IMR-90 (cell line): ENCODE results near the gene KDM8. TPM values are rescaled to one million over a fixed set of nuclear protein-coding genes. Genes with fewer than 3 reads are reported as not detected.

Source experiments
- ATAC-seq: fragments of 200-7000 bp; cut with Tn5 transposase; 2 replicates; pipeline ENCODE4 v1.9.1; 2020; ENCODE audit warnings: low read depth, mild to moderate bottlenecking, moderate library complexity
- BruUV-seq: library from RNA; stranded (reverse); fragments of 400-500 nt; replicated peaks from 2 replicates; lab custom pipeline; 2021; lab: Mats Ljungman, UMichigan
- CTCF ChIA-PET: fragments of 300-600 bp; formaldehyde crosslinking; extraction: SDS; loops from one replicate; lab custom pipeline; 2021; ENCODE audit warnings: antibody characterized with exemption; lab: Yijun Ruan, JAX
- POLR2A ChIA-PET: fragments of 300-600 bp; sonication (Branson Sonifier 250); formaldehyde crosslinking; loops from one replicate; lab custom pipeline; 2022; ENCODE audit warnings: antibody characterized with exemption; ENCODE audit not compliant: unreplicated experiment; lab: Charles Lee
- DNase-seq: peaks from one replicate; pipeline ENCODE4 v3.0.0; 2013
- H2AFZ ChIP-seq: replicated peaks from 2 replicates; pipeline ENCODE3; 2013; ENCODE audit warnings: low read length, mild to moderate bottlenecking; ENCODE audit not compliant: poor library complexity
- H2AK5ac ChIP-seq: 2 replicates; pipeline ENCODE4 v1.6.1; 2013; ENCODE audit warnings: low read depth, low read length, inconsistent platforms
- H2AK9ac ChIP-seq: replicated peaks from 2 replicates; pipeline ENCODE3; 2013; ENCODE audit warnings: mild to moderate bottlenecking, low read depth, low read length, moderate library complexity; ENCODE audit not compliant: poor library complexity
- H2BK120ac ChIP-seq: 2 replicates; pipeline ENCODE4 v1.6.1; 2013; ENCODE audit warnings: low read depth, low read length, inconsistent platforms
- H2BK15ac ChIP-seq: 3 replicates; pipeline ENCODE4 v1.6.1; 2013; ENCODE audit warnings: low read depth, low read length, inconsistent platforms
- H2BK20ac ChIP-seq: 2 replicates; pipeline ENCODE4 v1.6.1; 2013; ENCODE audit warnings: low read depth, mild to moderate bottlenecking, inconsistent platforms, low read length, moderate library complexity
- H2BK5ac ChIP-seq: 2 replicates; pipeline ENCODE4 v1.6.1; 2013; ENCODE audit warnings: mild to moderate bottlenecking, low read depth, low read length, inconsistent platforms; ENCODE audit not compliant: poor library complexity, severe bottlenecking
- H3K14ac ChIP-seq: replicated peaks from 2 replicates; pipeline ENCODE4 v1.6.1; 2013; ENCODE audit warnings: low read depth, low read length, inconsistent platforms
- H3K18ac ChIP-seq: 2 replicates; pipeline ENCODE4 v1.6.1; 2013; ENCODE audit warnings: low read depth, low read length, control low read depth
- H3K23ac ChIP-seq: 2 replicates; pipeline ENCODE4 v1.6.1; 2013; ENCODE audit warnings: low read depth, low read length, inconsistent platforms
- H3K27ac ChIP-seq: 2 replicates; pipeline ENCODE4 v1.5.1; 2013; ENCODE audit warnings: mild to moderate bottlenecking, control low read depth, low read length; ENCODE audit not compliant: insufficient read depth
- H3K27me3 ChIP-seq: 2 replicates; pipeline ENCODE4 v1.6.1; 2013; ENCODE audit warnings: low read length; ENCODE audit not compliant: control insufficient read depth, insufficient read depth
- H3K36me3 ChIP-seq: 2 replicates; pipeline ENCODE4 v1.6.1; 2013; ENCODE audit warnings: low read length, mixed read lengths; ENCODE audit not compliant: control insufficient read depth, insufficient read depth
- H3K4ac ChIP-seq: 2 replicates; pipeline ENCODE4 v1.6.1; 2013; ENCODE audit warnings: low read depth, low read length, inconsistent platforms
- H3K4me1 ChIP-seq: 2 replicates; pipeline ENCODE4 v1.6.1; 2013; ENCODE audit warnings: low read length, mixed read lengths; ENCODE audit not compliant: control insufficient read depth, insufficient read depth
- H3K4me2 ChIP-seq: 2 replicates; pipeline ENCODE4 v1.6.1; 2013; ENCODE audit warnings: low read depth, mild to moderate bottlenecking, control low read depth, low read length, moderate library complexity
- H3K4me3 ChIP-seq: 2 replicates; pipeline ENCODE4 v1.5.1; 2013; ENCODE audit warnings: low read depth, mild to moderate bottlenecking, control low read depth, low read length, moderate library complexity; ENCODE audit not compliant: insufficient read depth
- H3K56ac ChIP-seq: 2 replicates; pipeline ENCODE4 v1.6.1; 2013; ENCODE audit warnings: low read length, inconsistent platforms; ENCODE audit not compliant: insufficient read depth; ENCODE audit errors: extremely low read depth
- H3K79me1 ChIP-seq, 2 experiments: 2 replicates each; pipeline ENCODE4 v1.6.1; 2013; ENCODE audit warnings: low read length in 2 of 2, inconsistent platforms in 1 of 2, low read depth in 1 of 2
- H3K9ac ChIP-seq: 2 replicates; pipeline ENCODE4 v1.6.1; 2013; ENCODE audit warnings: low read depth, low read length, control low read depth
- H3K9me1 ChIP-seq: 2 replicates; pipeline ENCODE4 v1.6.1; 2013; ENCODE audit warnings: low read length, inconsistent platforms; ENCODE audit not compliant: insufficient read depth
- H3K9me3 ChIP-seq: 2 replicates; pipeline ENCODE4 v1.6.1; 2013; ENCODE audit warnings: low read length; ENCODE audit not compliant: control insufficient read depth, insufficient read depth
- H4K20me1 ChIP-seq: 2 replicates; pipeline ENCODE4 v1.6.1; 2013; ENCODE audit warnings: low read length, inconsistent platforms; ENCODE audit not compliant: insufficient read depth
- H4K5ac ChIP-seq: 2 replicates; pipeline ENCODE4 v1.6.1; 2013; ENCODE audit warnings: mild to moderate bottlenecking, low read depth, low read length, control low read depth
- H4K8ac ChIP-seq, 2 experiments: 2 replicates each; pipeline ENCODE4 v1.6.1; 2013; ENCODE audit warnings: low read depth in 2 of 2, low read length in 2 of 2, control low read depth in 1 of 2, inconsistent platforms in 1 of 2
- H4K91ac ChIP-seq: 2 replicates; pipeline ENCODE4 v1.6.1; 2013; ENCODE audit warnings: low read depth, low read length, inconsistent platforms; ENCODE audit not compliant: insufficient read depth
- BHLHE40 ChIP-seq: fragments of 150-350 bp; IDR thresholded peaks from 2 replicates; pipeline ENCODE4 v1.6.1; 2016; ENCODE audit warnings: mild to moderate bottlenecking, low read depth, low read length
- CEBPB ChIP-seq: IDR thresholded peaks from 2 replicates; pipeline ENCODE4 v1.6.1; 2012; ENCODE audit warnings: low read depth, low read length, improper control_type of control experiment
- FOS ChIP-seq: fragments of 150-350 bp; IDR thresholded peaks from 2 replicates; pipeline ENCODE4 v1.6.1; 2016; ENCODE audit warnings: low read depth, low read length
- MAFK ChIP-seq: IDR thresholded peaks from 2 replicates; pipeline ENCODE4 v1.6.1; 2012; ENCODE audit warnings: low read depth, low read length, improper control_type of control experiment
- MAZ ChIP-seq: IDR thresholded peaks from 2 replicates; pipeline ENCODE4 v1.6.1; 2012; ENCODE audit warnings: low read depth, mild to moderate bottlenecking, low read length, improper control_type of control experiment, moderate library complexity, borderline replicate concordance
- NFE2L2 ChIP-seq: fragments of 150-350 bp; IDR thresholded peaks from 2 replicates; pipeline ENCODE4 v1.6.1; 2016; ENCODE audit warnings: low read depth, mild to moderate bottlenecking, low read length
- RAD21 ChIP-seq: IDR thresholded peaks from 2 replicates; pipeline ENCODE4 v1.6.1; 2012; ENCODE audit warnings: low read length, improper control_type of control experiment
- WGBS, 2 experiments: methylation state at CpG; one replicate each; pipeline versions ENCODE4 v1.1.5 to v1.1.7; 2013; ENCODE audit warnings: missing lambda C conversion rate in 2 of 2; ENCODE audit not compliant: insufficient read length in 1 of 2; ENCODE audit errors: extremely low coverage in 2 of 2; 5-methylcytosine and 5-hydroxymethylcytosine counted together
- dilution Hi-C: fragments of 300-500 bp; cut with HindIII; formaldehyde crosslinking; loops from one replicate; pipeline ENCODE4 v1.14.3; 2018; ENCODE audit warnings: low sequenced_read_pairs; ENCODE audit not compliant: unreplicated experiment
- in situ Hi-C: fragments of 300-500 bp; cut with MboI; formaldehyde crosslinking; loops from 3 replicates; pipeline ENCODE4 v1.14.3; 2019; ENCODE audit warnings: low sequenced_read_pairs, inconsistent platforms, mixed read lengths
- intact Hi-C: fragments of 100-400 bp; cut with micrococcal nuclease; formaldehyde crosslinking; loops from 2 replicates; pipeline ENCODE4 v1.10.0; 2022
- polyA plus RNA-seq, 3 experiments: library from polyadenylated mRNA; depleted of rRNA; stranded (reverse); fragments of >200 nt; gene quantifications; 2 replicates each; pipeline ENCODE4 v1.2.3, GENCODE V29; 2012; ENCODE audit warnings: low replicate concordance in 1 of 3
- total RNA-seq: library from RNA; depleted of rRNA; stranded (reverse); fragments of >200 nt; gene quantifications from 2 replicates; pipeline ENCODE4 v1.2.3, GENCODE V29; 2012
- TF ChIP-seq, protein P1 (sequence below): conservative IDR thresholded peaks from 2 replicates; pipeline ENCODE4 v1.5.1; 2012; ENCODE audit warnings: mild to moderate bottlenecking, low read depth, low read length, improper control_type of control experiment

KDM8 gene
- total and polyA plus RNA-seq, 2 of the 4 experiments (the other 2 are of a cell fraction): 3.2 to 3.8 TPM

DNA sequence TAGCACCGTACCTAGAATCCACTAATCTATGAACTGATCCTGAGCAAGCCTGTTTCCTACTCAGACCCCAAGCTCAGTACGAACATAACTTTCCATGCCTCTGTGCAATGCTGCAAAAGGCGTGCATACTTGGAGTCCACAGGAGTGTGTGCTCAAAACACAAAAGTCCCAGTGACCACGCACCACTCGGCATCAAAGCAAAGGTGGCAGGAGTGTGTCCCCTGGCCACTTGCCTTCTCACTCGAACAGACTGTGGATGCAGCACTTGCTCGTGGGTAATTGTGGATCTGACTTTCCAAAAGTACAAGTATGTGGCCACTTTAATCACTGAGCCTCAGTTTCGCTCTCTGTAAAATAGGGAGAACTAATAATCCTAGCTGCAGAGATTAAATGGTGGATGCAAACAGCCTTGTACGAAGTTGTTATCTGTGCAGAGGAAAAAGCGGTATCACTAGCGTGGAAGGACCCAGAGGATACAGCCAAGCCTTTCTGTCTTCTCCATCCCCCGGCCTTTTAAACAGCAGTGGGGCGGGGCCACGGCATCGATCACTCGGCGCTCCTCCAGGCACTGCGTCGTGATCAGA lies 311 bp upstream of the KDM8 start:
- Histone ChIP-seq H3K4me1 (peaks cover 2% of the 10 kb centered on the region), H3K14ac (peak overlapping the region; percentile 100), H4K5ac (peak overlapping the region; percentile 99), H4K91ac (peak overlapping the region; percentile 100), H2AK9ac (peak overlapping the region; percentile 86), H3K79me1 (peaks cover 15 to 27% of the 10 kb centered on the region in 2 experiments; a peak in 2 of 4 replicates), H2AFZ (peak overlapping the region; percentile 100), H3K56ac (peak overlapping the region; percentile 100), H3K9me1 (peaks cover 3% of the 10 kb centered on the region), H3K18ac (peak overlapping the region; percentile 98), H4K20me1 (no peaks in the 10 kb centered on the region), H3K9ac (peak overlapping the region; percentile 99), H3K27me3 (peaks cover 2% of the 10 kb centered on the region), H2BK5ac (peak overlapping the region; percentile 97), H2AK5ac (peak overlapping the region; percentile 94), H2BK15ac (peak overlapping the region; percentile 100; the same call in 2 of the 3 replicates), H3K36me3 (no peaks in the 10 kb centered on the region), H3K27ac (peak overlapping the region; percentile 96), H3K23ac (peak overlapping the region; percentile 61; the same call in 1 of the 2 replicates), H3K9me3 (no peaks in the 10 kb centered on the region), H3K4ac (peak overlapping the region; percentile 100), H3K4me2 (peak overlapping the region; percentile 79), H2BK120ac (peak overlapping the region; percentile 98), H4K8ac (peak overlapping the region; percentile 90 to 100), H2BK20ac (no peak overlapping the region), H3K4me3 (peak overlapping the region; percentile 68)
- TF ChIP-seq RAD21: no peak
- no peak for TF ChIP-seq NFE2L2
- TF ChIP-seq CEBPB: no peak
- TF ChIP-seq BHLHE40: no peak
- TF ChIP-seq MAFK: 0 out of 2 replicates have a peak, but pooled peaks have one; percentile 35
- TF ChIP-seq FOS: no peak
- TF ChIP-seq, protein P1, sequence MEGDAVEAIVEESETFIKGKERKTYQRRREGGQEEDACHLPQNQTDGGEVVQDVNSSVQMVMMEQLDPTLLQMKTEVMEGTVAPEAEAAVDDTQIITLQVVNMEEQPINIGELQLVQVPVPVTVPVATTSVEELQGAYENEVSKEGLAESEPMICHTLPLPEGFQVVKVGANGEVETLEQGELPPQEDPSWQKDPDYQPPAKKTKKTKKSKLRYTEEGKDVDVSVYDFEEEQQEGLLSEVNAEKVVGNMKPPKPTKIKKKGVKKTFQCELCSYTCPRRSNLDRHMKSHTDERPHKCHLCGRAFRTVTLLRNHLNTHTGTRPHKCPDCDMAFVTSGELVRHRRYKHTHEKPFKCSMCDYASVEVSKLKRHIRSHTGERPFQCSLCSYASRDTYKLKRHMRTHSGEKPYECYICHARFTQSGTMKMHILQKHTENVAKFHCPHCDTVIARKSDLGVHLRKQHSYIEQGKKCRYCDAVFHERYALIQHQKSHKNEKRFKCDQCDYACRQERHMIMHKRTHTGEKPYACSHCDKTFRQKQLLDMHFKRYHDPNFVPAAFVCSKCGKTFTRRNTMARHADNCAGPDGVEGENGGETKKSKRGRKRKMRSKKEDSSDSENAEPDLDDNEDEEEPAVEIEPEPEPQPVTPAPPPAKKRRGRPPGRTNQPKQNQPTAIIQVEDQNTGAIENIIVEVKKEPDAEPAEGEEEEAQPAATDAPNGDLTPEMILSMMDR: no peak
- peak; percentile 65; the same call in 1 of the 2 replicates for TF ChIP-seq MAZ
- no TSS peak for BruUV-seq
- CTCF ChIA-PET: interaction anchor here (0.6 to 1.5 kb wide), 3 partner anchors 19 to 165 kb away, joined by 3 to 5 read pairs (median 3); no protein-coding TSS in a partner anchor
- 85% methylated on average over 4 of the region's 19 CpGs; no CpG with 5 or more reads in 1 of the 2 experiments for WGBS, 2 experiments
- POLR2A ChIA-PET: interaction anchor here (1.1 to 1.5 kb wide), 2 partner anchors 19 to 25 kb away, joined by 5 read pairs; no protein-coding TSS in a partner anchor
- DNase-seq: peak; percentile 90
- intact Hi-C loops: loop anchor here (1.0 kb wide), 1 partner anchor 40 kb away; no protein-coding TSS in a partner anchor
- in situ Hi-C loops: no loop called here
- dilution Hi-C loops: no loop called here
- ATAC-seq: peak; percentile 88
